NCI-H1092 (cell line): Measurements from ENCODE around the gene EID2.
A peak's percentile ranks its signal among the peaks of the same experiment; 100 is the strongest.

ENCODE experiments used
- DNase-seq: peaks from one replicate; lab custom pipeline; 2025; lab: John Stamatoyannopoulos, UW

EID2 gene

GRCh38 chr19:39539518-39540332 is at the start of gene EID2:
EID2 (minus strand) TSS chr19:39540161; CDS start chr19:39540079, 82 bp downstream.
- DNase-seq, result peak; percentile 71

GRCh38 chr19:39588066-39588465 is 48.1 kb upstream of the EID2 start:
- no peak for DNase-seq

GRCh38 chr19:39587496-39587895 is 47.5 kb upstream of the EID2 start:
- no peak for DNase-seq

GRCh38 chr19:39582891-39583625 is 43.1 kb upstream of the EID2 start:
- DNase-seq, result no peak

GRCh38 chr19:39582442-39582841 is 42.5 kb upstream of the EID2 start:
- DNase-seq, result no peak

GRCh38 chr19:39568604-39569003 is 28.6 kb upstream of the EID2 start:
- no peak for DNase-seq

GRCh38 chr19:39566064-39566463 is 26.1 kb upstream of the EID2 start:
- DNase-seq, result no peak

- no peak for DNase-seq
These were observed 23.4 kb upstream of the EID2 start for GRCh38 chr19:39563408-39563807.

GRCh38 chr19:39558624-39559117 is 18.7 kb upstream of the EID2 start:
- DNase-seq, result no peak

GRCh38 chr19:39557811-39558623 is 18.1 kb upstream of the EID2 start:
- no peak for DNase-seq

- DNase-seq, result no peak
These were observed 15.9 kb upstream of the EID2 start for GRCh38 chr19:39555883-39556282.

- DNase-seq, result no peak
These were observed 14.8 kb upstream of the EID2 start for GRCh38 chr19:39554701-39555311.

GRCh38 chr19:39553082-39553652 is 13.2 kb upstream of the EID2 start:
- DNase-seq, result no peak

- DNase-seq, result no peak
These were observed 10.2 kb upstream of the EID2 start for GRCh38 chr19:39550197-39550596.

- DNase-seq, result no peak
These were observed 6.6 kb upstream of the EID2 start for GRCh38 chr19:39546599-39546998.

- no peak for DNase-seq
These were observed 5.0 kb upstream of the EID2 start for GRCh38 chr19:39544911-39545310.

GRCh38 chr19:39544226-39544903 is 4.4 kb upstream of the EID2 start:
- DNase-seq, result no peak

- no peak for DNase-seq
These were observed 3.5 kb upstream of the EID2 start for GRCh38 chr19:39543477-39543857.

- DNase-seq, result no peak
These were observed 2.2 kb upstream of the EID2 start for GRCh38 chr19:39542206-39542605.

- no peak for DNase-seq
These were observed 342 bp upstream of the EID2 start for GRCh38 chr19:39540333-39540673.

- DNase-seq, result no peak
These were observed 820 bp downstream of the EID2 start for GRCh38 chr19:39539165-39539517.
